ENCODE results near the gene MECP2. TPM values are rescaled to one million over a fixed set of nuclear protein-coding genes. Genes with fewer than 3 reads are reported as not detected.

The MECP2 gene
- total RNA-seq, 8 experiments from 2014 or later, result 23.2 to 65.0 (median 25.3) TPM

GRCh38 chrX:154125391-154126040, 28.0 kb upstream of the MECP2 start:
- Histone ChIP-seq H3K27ac (no peak overlapping the region), H3K4me1 (replicated peaks in 1 of 2) (peaks cover 0 to 4% of the 10 kb centered on the region in 2 donors), H3K4me3 (no peak overlapping the region)
- 20 to 100% (median 80%) methylated on average over 1 to 3 of the region's 30 CpGs; no CpG with 5 or more reads in 7 of the 10 experiments for WGBS, 10 experiments
- in situ Hi-C loops (cut with MboI; ENCODE audit: low pct_unique_long_range_greater_than_20kb in 2 of 9, low sequenced_read_pairs in 9 of 9, unreplicated experiment in 9 of 9), result no loop called here
- peak in 5 of 8 experiments; percentile 21 to 70 (median 41) for ATAC-seq (replicated peaks in 6 of 8)

GRCh38 chrX:154123241-154124219, 26.0 kb upstream of the MECP2 start:
- Histone ChIP-seq H3K27ac (no peak overlapping the region), H3K4me3 (no peak overlapping the region), H3K4me1 (replicated peaks in 1 of 2) (peaks cover 0 to 4% of the 10 kb centered on the region in 2 donors)
- in situ Hi-C loops (cut with MboI; ENCODE audit: low pct_unique_long_range_greater_than_20kb in 2 of 9, low sequenced_read_pairs in 9 of 9, unreplicated experiment in 9 of 9), result no loop called here
- ATAC-seq (replicated peaks in 6 of 8), result peak in 2 of 8 experiments; percentile 55 to 68
- 50 to 100% (median 88%) methylated on average over 1 to 19 of the region's 22 CpGs; no CpG with 5 or more reads in 4 of the 10 experiments for WGBS, 10 experiments

GRCh38 chrX:154121961-154122360, 24.4 kb upstream of the MECP2 start:
- in situ Hi-C loops (cut with MboI; ENCODE audit: low pct_unique_long_range_greater_than_20kb in 2 of 9, low sequenced_read_pairs in 9 of 9, unreplicated experiment in 9 of 9), result no loop called here
- Histone ChIP-seq H3K27ac (no peak overlapping the region), H3K4me1 (replicated peaks in 1 of 2) (peaks cover 0 to 4% of the 10 kb centered on the region in 2 donors), H3K4me3 (no peak overlapping the region)
- WGBS, 10 experiments, result 51 to 90% methylated on average over 2 to 3 of the region's 11 CpGs; no CpG with 5 or more reads in 8 of the 10 experiments
- ATAC-seq (replicated peaks in 6 of 8), result no peak

GRCh38 chrX:154121207-154121606, 23.7 kb upstream of the MECP2 start:
- Histone ChIP-seq H3K4me3 (no peak overlapping the region), H3K4me1 (replicated peaks in 1 of 2) (peaks cover 6 to 10% of the 10 kb centered on the region in 2 donors), H3K27ac (no peak overlapping the region)
- no peak for ATAC-seq (replicated peaks in 6 of 8)
- WGBS, 10 experiments, result no CpG with 5 or more reads among the region's 4 CpGs
- in situ Hi-C loops (cut with MboI; ENCODE audit: low pct_unique_long_range_greater_than_20kb in 2 of 9, low sequenced_read_pairs in 9 of 9, unreplicated experiment in 9 of 9), result no loop called here

- H3K4me3 ChIP-seq, result no peak overlapping the region
- WGBS, 10 experiments, result 69 to 100% methylated on average over 2 to 3 of the region's 3 CpGs; no CpG with 5 or more reads in 8 of the 10 experiments
- H3K27ac ChIP-seq, result no peak overlapping the region
- ATAC-seq (replicated peaks in 6 of 8), result no peak
- H3K4me1 ChIP-seq (replicated peaks in 1 of 2), result peaks cover 9% of the 10 kb centered on the region in 2 donors
- in situ Hi-C loops (cut with MboI; ENCODE audit: low pct_unique_long_range_greater_than_20kb in 2 of 9, low sequenced_read_pairs in 9 of 9, unreplicated experiment in 9 of 9), result no loop called here
Observed at GRCh38 chrX:154120567-154120966, 23.1 kb upstream of the MECP2 start.

- H3K27ac ChIP-seq, result no peak overlapping the region
- no peak overlapping the region for H3K4me3 ChIP-seq
- in situ Hi-C loops (cut with MboI; ENCODE audit: low pct_unique_long_range_greater_than_20kb in 2 of 9, low sequenced_read_pairs in 9 of 9, unreplicated experiment in 9 of 9), result no loop called here
- ATAC-seq (replicated peaks in 6 of 8), result no peak
- peaks cover 9% of the 10 kb centered on the region in 2 donors for H3K4me1 ChIP-seq (replicated peaks in 1 of 2)
- 0 to 86% (median 48%) methylated on average over 1 to 5 of the region's 6 CpGs; no CpG with 5 or more reads in 5 of the 10 experiments for WGBS, 10 experiments
Observed at GRCh38 chrX:154117566-154117965, 20.0 kb upstream of the MECP2 start.

GRCh38 chrX:154116426-154117211, 19.1 kb upstream of the MECP2 start:
- 36 to 83% (median 41%) methylated on average over 1 to 10 of the region's 19 CpGs; no CpG with 5 or more reads in 5 of the 10 experiments for WGBS, 10 experiments
- peak in 5 of 8 experiments; percentile 75 to 96 (median 82) for ATAC-seq (replicated peaks in 6 of 8)
- Histone ChIP-seq H3K27ac (no peak overlapping the region), H3K4me3 (no peak overlapping the region), H3K4me1 (replicated peaks in 1 of 2) (peaks cover 9% of the 10 kb centered on the region in 2 donors)
- in situ Hi-C loops (cut with MboI; ENCODE audit: low pct_unique_long_range_greater_than_20kb in 2 of 9, low sequenced_read_pairs in 9 of 9, unreplicated experiment in 9 of 9), result no loop called here

GRCh38 chrX:154115750-154116149, 18.2 kb upstream of the MECP2 start:
- Histone ChIP-seq H3K4me3 (no peak overlapping the region), H3K27ac (no peak overlapping the region), H3K4me1 (replicated peaks in 1 of 2) (peaks cover 9% of the 10 kb centered on the region in 2 donors)
- WGBS, 10 experiments, result 13 to 66% methylated on average over 1 to 4 of the region's 5 CpGs; no CpG with 5 or more reads in 8 of the 10 experiments
- ATAC-seq (replicated peaks in 6 of 8), result no peak
- in situ Hi-C loops (cut with MboI; ENCODE audit: low pct_unique_long_range_greater_than_20kb in 2 of 9, low sequenced_read_pairs in 9 of 9, unreplicated experiment in 9 of 9), result no loop called here

- Histone ChIP-seq H3K4me3 (no peak overlapping the region), H3K27ac (no peak overlapping the region), H3K4me1 (replicated peaks in 1 of 2) (peaks cover 9% of the 10 kb centered on the region in 2 donors)
- in situ Hi-C loops (cut with MboI; ENCODE audit: low pct_unique_long_range_greater_than_20kb in 2 of 9, low sequenced_read_pairs in 9 of 9, unreplicated experiment in 9 of 9), result no loop called here
- no peak for ATAC-seq (replicated peaks in 6 of 8)
- WGBS, 10 experiments, result 65 to 100% (median 90%) methylated on average over 1 to 4 of the region's 10 CpGs; no CpG with 5 or more reads in 5 of the 10 experiments
Observed at GRCh38 chrX:154115071-154115470, 17.6 kb upstream of the MECP2 start.

- ATAC-seq (replicated peaks in 6 of 8), result no peak
- 20 to 86% (median 80%) methylated on average over 1 to 4 of the region's 5 CpGs; no CpG with 5 or more reads in 3 of the 10 experiments for WGBS, 10 experiments
- Histone ChIP-seq H3K27ac (no peak overlapping the region), H3K4me3 (no peak overlapping the region), H3K4me1 (replicated peaks in 1 of 2) (peaks cover 9% of the 10 kb centered on the region in 2 donors)
- in situ Hi-C loops (cut with MboI; ENCODE audit: low pct_unique_long_range_greater_than_20kb in 2 of 9, low sequenced_read_pairs in 9 of 9, unreplicated experiment in 9 of 9), result no loop called here
Observed at GRCh38 chrX:154114652-154115051, 17.1 kb upstream of the MECP2 start.

- 16 to 100% (median 70%) methylated on average over 1 to 6 of the region's 6 CpGs; no CpG with 5 or more reads in 4 of the 10 experiments for WGBS, 10 experiments
- no peak overlapping the region for H3K27ac ChIP-seq
- peaks cover 9% of the 10 kb centered on the region in 2 donors for H3K4me1 ChIP-seq (replicated peaks in 1 of 2)
- ATAC-seq (replicated peaks in 6 of 8), result no peak
- H3K4me3 ChIP-seq, result no peak overlapping the region
- in situ Hi-C loops (cut with MboI; ENCODE audit: low pct_unique_long_range_greater_than_20kb in 2 of 9, low sequenced_read_pairs in 9 of 9, unreplicated experiment in 9 of 9), result no loop called here
Observed at GRCh38 chrX:154113729-154114128, 16.2 kb upstream of the MECP2 start.

GRCh38 chrX:154098551-154098950, 1.0 kb upstream of the MECP2 start:
- no peak for ATAC-seq (replicated peaks in 6 of 8)
- Histone ChIP-seq H3K27ac (peak overlapping the region in 1 of 2 donors; percentile 72), H3K4me3 (no peak overlapping the region), H3K4me1 (replicated peaks in 1 of 2) (peaks cover 10 to 26% of the 10 kb centered on the region in 2 donors)
- 33 to 92% (median 59%) methylated on average over 1 to 2 of the region's 2 CpGs; no CpG with 5 or more reads in 7 of the 10 experiments for WGBS, 10 experiments
- in situ Hi-C loops (cut with MboI; ENCODE audit: low pct_unique_long_range_greater_than_20kb in 2 of 9, low sequenced_read_pairs in 9 of 9, unreplicated experiment in 9 of 9), result no loop called here

Measured in motor neuron (in vitro differentiated cells).